Stimulated activated CD8-positive, alpha-beta memory T cell treated with anti-CD3 and anti-CD28 coated beads, Interleukin-4, amount 100 ng/mL, for 1 hour (primary cell): ENCODE results near the gene COL6A1.
"Not testable (repeated sequence)": the region's sequence is repeated elsewhere in the genome, so short reads cannot be mapped to it uniquely, and the experiment has no call there.

Experiments
- DNase-seq, 2 donors: peaks; one replicate each; pipeline ENCODE4 v3.0.0-alpha.2; 2020; ENCODE audit warnings: low read depth in 2 of 2, low spot score in 1 of 2

COL6A1 gene

DNA sequence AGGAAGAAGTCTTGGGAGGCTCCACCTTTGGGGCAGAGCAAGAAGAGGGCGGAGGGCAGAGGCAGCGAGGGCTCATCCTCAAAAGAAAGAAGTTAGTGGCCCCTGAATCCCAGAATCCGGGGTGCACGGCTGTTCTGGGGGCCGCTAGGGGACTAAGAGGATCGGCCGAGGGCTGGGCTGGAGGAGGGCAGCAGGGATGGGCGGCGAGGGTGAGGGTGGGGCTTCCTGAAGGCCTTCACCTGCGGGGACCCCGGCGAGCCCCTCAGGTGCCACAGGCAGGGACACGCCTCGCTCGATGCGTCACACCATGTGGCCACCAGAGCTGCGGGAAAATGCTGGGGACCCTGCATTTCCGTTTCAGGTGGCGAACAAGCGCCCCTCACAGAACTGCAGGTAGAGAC, 23.9 kb downstream of the COL6A1 start:
- no peak for DNase-seq

DNA sequence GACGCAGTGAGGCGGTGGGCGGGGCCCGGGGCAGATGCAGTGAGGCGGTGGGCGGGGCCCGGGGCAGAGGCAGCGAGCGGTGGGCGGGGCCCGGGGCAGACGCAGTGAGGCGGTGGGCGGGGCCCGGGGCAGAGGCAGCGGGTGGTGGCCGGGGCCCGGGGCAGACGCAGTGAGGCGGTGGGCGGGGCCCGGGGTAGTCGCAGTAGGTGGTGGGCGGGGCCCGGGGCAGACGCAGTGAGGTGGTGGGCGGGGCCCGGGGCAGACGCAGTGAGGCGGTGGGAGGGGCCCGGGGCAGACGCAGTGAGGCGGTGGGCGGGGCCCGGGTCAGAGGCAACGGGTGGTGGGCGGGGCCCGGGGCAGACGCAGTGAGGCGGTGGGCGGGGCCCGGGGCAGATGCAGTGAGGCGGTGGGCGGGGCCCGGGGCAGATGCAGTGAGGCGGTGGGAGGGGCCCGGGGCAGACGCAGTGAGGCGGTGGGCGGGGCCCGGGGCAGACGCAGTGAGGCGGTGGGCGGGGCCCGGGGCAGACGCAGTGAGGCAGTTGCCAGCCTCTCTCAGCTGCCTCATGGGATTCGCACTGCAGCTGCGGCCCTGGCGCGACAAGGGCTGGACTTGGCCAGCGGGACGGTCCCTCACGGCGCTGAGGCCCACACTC, 24.4 kb downstream of the COL6A1 start:
- not testable (repeated sequence) for DNase-seq

GRCh38 chr21:46006547-46007491, 25.2 kb downstream of the COL6A1 start:
- DNase-seq = no peak

DNA sequence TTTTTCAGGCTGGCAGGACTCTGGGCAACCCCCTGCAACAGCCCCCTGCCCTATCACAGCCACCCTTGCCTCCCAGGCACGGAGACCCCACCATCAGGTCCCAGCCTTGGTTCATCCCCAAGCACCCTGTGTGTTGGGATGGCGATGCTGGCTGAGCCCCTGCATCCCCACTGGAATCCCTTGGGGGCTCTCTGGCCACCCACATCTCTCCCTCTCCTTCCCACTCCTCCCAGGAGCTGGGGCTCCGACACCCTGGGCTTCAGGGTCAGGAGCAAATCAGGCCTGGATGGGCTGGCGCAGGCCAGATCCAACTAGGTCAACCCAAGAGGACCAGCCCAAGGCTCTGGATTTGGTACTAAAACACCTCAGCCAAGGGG, 25.9 kb downstream of the COL6A1 start:
- no peak for DNase-seq

DNA sequence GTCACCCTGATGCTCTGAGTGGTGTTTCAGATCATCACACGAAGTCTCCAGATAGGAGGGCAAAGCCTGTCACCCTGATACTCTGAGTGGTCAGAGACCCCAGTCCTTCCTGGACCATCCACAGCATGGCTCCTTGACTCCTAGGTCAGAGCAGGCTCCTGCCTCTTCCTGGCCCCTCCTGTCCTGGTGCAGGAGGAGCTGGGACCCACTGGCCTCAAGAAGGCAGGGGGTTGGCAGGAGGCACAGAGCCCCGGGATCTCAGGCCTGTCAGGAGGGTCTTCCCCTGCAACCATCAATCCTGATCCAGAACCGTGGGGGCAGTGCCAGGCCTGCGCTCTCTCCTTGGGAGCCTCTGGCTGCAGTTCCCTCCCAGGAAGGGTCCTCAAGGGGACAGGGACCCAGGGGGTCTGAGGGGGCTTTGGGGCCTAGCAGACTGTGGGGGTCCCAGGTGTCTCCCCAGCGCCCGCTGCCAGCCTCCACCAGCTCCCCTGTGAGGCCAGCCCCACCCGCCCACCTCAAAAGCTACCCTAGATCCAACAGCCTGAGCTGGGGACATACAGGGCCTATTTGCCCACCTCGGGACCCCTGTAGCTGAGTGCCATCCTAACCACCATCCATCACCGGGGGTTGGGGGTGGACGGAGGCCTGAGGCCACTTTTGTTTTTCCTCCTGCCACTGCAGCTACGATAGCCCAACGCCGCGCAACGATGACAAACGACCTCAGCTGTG, 27.5 kb downstream of the COL6A1 start:
- no peak for DNase-seq

GRCh38 chr21:46009951-46010705, 28.6 kb downstream of the COL6A1 start:
- no peak for DNase-seq

DNA sequence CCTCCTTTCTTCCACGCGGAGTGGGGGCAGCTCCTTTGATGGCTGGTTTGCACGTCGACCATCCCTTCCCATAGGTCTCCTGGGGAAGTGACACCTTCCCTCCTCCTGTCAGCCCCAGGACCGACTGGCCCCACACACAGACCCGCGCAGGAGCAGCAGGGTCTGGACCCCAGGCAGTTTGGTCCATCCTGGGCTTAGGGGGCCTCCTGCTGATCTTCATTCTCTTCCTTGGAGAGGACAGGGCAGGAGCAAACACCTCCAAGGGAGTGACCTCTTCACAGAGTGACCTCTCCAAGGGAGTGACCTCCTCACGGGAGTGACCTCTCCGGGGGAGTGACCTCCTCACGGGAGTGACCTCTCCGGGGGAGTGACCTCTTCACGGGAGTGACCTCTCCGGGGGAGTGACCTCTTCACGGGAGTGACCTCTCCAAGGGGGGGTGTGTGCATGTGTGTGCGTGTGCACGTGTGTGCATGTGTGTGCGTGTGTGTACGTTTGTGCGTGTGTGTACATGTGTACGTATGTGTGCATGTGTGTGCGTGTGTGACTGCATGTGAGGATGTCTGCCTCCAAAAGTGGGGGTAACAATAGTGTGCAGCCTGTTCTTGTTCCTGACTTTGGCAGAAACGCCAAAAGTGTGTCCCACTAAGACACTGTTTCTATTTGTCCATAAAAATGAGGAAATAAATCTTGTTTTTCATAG, 29.8 kb downstream of the COL6A1 start:
- DNase-seq = no peak

DNA sequence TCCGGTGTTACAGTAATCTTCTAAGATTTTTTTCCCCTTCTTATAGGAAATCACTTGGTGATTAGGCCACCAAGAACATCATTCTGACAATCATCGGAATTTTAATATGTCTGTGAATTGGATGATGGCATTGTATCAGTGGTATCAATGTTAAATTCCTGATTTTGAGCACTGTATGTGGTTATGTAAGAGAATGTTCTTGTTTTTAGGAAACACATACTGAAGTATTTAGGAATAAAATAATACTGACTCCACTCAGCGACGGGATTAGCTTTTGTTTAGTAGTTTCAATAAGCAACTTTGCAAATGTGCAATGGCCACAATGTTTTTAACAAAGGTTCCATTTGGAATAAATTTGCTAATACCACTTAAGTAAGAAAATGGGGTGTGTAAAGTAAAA, 30.6 kb downstream of the COL6A1 start:
- DNase-seq = no peak

- DNase-seq = no peak
Measured at GRCh38 chr21:46014828-46015227, 33.3 kb downstream of the COL6A1 start.

GRCh38 chr21:46017148-46017547, 35.6 kb downstream of the COL6A1 start:
- no peak for DNase-seq

DNA sequence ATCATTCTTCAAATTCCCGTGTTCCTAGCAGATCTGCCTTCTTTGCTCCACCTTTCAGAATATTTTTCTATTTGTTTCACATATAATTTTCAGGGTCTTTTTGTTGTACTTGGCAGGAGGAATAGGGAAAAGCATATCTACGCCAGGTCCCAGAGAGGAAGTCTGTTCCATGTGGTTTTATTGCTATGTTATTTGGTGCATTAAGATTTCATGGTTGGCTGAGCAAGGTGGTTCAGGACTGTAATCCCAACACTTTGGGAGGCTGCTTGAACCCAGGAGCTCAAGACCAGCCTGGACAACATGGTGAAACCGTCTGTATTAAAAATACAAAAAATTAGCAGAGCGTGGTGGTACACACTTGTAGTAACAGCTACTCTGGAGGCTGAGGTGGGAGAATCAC, 36.1 kb downstream of the COL6A1 start:
- no peak for DNase-seq

DNA sequence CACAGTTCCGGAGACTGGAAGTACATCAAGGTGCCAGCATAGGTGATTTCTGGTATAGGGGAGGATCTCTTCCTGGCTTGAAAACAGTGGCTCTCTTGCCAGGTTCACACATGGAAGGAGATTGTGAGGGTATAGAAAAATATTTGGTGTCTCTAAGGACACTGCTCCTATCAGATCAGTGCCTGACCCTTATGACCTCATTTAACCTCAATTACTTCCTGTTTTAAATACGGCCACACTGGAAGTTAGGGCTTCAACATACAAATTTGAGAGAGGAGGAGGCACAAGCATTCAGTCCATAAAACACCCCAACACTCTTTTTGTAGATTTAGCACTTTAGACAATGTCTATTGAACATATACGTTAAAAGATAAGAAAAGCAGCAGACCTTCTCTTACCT, 37.0 kb downstream of the COL6A1 start:
- no peak for DNase-seq

DNA sequence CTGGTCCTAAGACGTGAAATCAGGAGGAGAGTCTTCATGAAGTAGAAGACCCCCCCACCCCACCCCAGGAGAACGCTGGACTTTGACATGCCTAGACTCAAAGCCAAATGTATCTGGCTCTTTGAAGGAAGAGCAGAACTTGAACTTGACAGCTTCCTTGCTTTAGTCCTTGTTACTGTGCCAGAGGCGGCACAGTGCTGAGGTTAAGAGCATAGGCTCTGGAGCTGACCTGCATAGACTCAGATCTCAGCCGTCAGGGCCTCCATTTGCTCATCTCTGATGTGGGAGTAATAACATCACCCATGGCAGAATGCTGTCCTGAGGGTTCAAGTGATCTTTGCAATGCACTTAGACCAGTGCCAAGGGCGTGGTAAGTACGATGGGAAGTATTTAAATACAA, 39.0 kb downstream of the COL6A1 start:
- DNase-seq = no peak

DNA sequence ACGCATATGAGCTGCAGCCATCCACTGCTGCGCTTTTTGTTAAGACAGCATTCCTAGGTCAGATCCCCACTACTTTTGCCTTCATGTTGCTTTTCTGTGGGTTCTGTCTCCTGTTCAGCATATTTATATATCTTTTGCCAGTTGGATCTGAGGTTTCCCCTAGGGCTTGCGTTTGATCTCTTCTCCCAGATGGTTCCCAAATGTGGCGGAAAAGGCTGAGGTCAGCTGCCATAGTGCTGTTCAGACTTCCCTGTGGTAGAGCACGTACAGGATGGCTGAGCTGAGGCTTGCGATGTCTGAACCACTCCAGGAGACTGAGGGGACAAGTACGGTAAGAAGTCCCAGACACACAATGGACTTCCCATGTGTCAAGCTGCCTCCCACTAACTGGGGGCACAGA, 39.8 kb downstream of the COL6A1 start:
- no peak for DNase-seq

- no peak for DNase-seq
Measured at GRCh38 chr21:46021978-46022544, 40.5 kb downstream of the COL6A1 start.

- DNase-seq = no peak
Measured at GRCh38 chr21:46022551-46023525, 41.3 kb downstream of the COL6A1 start.

DNA sequence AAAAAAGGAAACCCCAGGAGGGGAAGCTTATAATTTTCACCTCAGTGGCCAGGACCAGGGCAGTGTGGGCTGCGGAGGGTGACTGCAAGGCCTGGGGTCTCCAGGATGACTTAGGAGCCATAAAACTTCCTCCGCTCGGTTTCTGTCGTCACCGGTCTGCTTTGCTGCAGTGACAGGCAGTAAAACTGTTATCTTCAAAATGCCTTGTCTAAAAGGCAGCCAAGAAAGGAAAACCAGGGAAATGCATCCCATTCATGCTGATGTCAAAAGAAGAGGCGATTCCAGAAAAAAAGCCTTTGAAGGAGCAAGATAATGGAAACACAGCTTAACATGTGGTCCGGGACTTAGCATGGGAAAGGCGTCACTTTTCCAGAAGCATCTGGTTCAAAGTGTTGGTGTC, 42.0 kb downstream of the COL6A1 start:
- DNase-seq = no peak

- no peak for DNase-seq
Measured at GRCh38 chr21:46024141-46024540, 42.6 kb downstream of the COL6A1 start.

- no peak for DNase-seq
Measured at GRCh38 chr21:46025113-46025770, 43.7 kb downstream of the COL6A1 start.
